Endothelial cell of umbilical vein (primary cell): Measurements from ENCODE around the gene EP400. TPM values are rescaled to one million over a fixed set of nuclear protein-coding genes. Genes with fewer than 3 reads are reported as not detected.

ENCODE experiments used
- BruUV-seq: library from RNA; stranded (reverse); fragments of 400-500 nt; replicated peaks from 2 replicates; lab custom pipeline; 2021; lab: Mats Ljungman, UMichigan
- CTCF ChIA-PET: fragments of 300-600, 350-600 bp; sonication (Branson Sonifier 250); formaldehyde crosslinking; loops from one replicate; lab custom pipeline; 2021; ENCODE audit warnings: antibody characterized with exemption, inconsistent platforms; lab: Charles Lee
- POLR2A ChIA-PET: fragments of 300-600, 350-600 bp; sonication (Branson Sonifier 250); formaldehyde crosslinking; loops from one replicate; lab custom pipeline; 2021; ENCODE audit warnings: antibody characterized with exemption, inconsistent platforms; lab: Charles Lee
- DNase-seq: peaks from one replicate; pipeline ENCODE4 v3.0.0-alpha.2; 2011; ENCODE audit warnings: low read depth, low spot score
- FAIRE-seq: peaks from 2 replicates; lab custom pipeline; 2011; peaks lifted over from hg19 to GRCh38; lab: Jason Lieb, UNC
- H2AFZ ChIP-seq: 2 replicates; pipeline ENCODE4 v1.6.0; 2012; ENCODE audit warnings: low read depth, low read length, control low read depth, inconsistent platforms
- H3K27ac ChIP-seq: 2 replicates; pipeline ENCODE4 v1.5.1; 2011; ENCODE audit warnings: low read depth, mild to moderate bottlenecking, control low read depth, low read length, moderate library complexity; ENCODE audit not compliant: insufficient read depth
- H3K27me3 ChIP-seq, 2 experiments: 2 replicates each; pipeline versions ENCODE4 v1.6.0 to v1.6.1; 2011; ENCODE audit warnings: low read length in 2 of 2, mixed read lengths in 1 of 2; ENCODE audit not compliant: control insufficient read depth in 2 of 2, insufficient read depth in 2 of 2
- H3K36me3 ChIP-seq, 2 experiments: 2 replicates in 1 of 2; 3 replicates in 1 of 2; pipeline ENCODE4 v1.5.1; 2011; ENCODE audit warnings: low read length in 2 of 2, mild to moderate bottlenecking in 1 of 2, moderate library complexity in 1 of 2; ENCODE audit not compliant: control insufficient read depth in 2 of 2, insufficient read depth in 2 of 2; ENCODE audit errors: extremely low read depth in 1 of 2
- H3K4me1 ChIP-seq: 3 replicates; pipeline ENCODE4 v1.5.1; 2011; ENCODE audit warnings: mild to moderate bottlenecking, low read length; ENCODE audit not compliant: control insufficient read depth, insufficient read depth; ENCODE audit errors: extremely low read depth
- H3K4me2 ChIP-seq: 2 replicates; pipeline ENCODE4 v1.6.1; 2011; ENCODE audit warnings: low read length, control low read depth, mixed read lengths; ENCODE audit not compliant: insufficient read depth
- H3K4me3 ChIP-seq, 3 experiments: fragments of 200-600 bp in 1 of 3; sonication (generic), shearing (Covaris generic) in 1 of 3; replicated peaks in 1 of 3; 2 replicates each; pipeline ENCODE4 v1.5.1; 2011 to 2016; ENCODE audit warnings: control low read depth in 3 of 3, low read length in 3 of 3, mild to moderate bottlenecking in 2 of 3, inconsistent platforms in 1 of 3, low read depth in 1 of 3, moderate library complexity in 1 of 3; ENCODE audit not compliant: insufficient read depth in 1 of 3
- H3K79me2 ChIP-seq: 2 replicates; pipeline ENCODE4 v1.6.0; 2012; ENCODE audit warnings: low read length, inconsistent platforms; ENCODE audit not compliant: control insufficient read depth, insufficient read depth
- H3K9ac ChIP-seq: replicated peaks from 2 replicates; pipeline ENCODE3; 2011; ENCODE audit warnings: low read length, control low read depth; ENCODE audit not compliant: insufficient read depth; ENCODE audit errors: extremely low read depth
- H3K9me1 ChIP-seq: replicated peaks from 3 replicates; pipeline ENCODE4 v1.6.0; 2011; ENCODE audit warnings: mild to moderate bottlenecking, low read length; ENCODE audit not compliant: control insufficient read depth, insufficient read depth; ENCODE audit errors: extremely low read depth
- H3K9me3 ChIP-seq: replicated peaks from 2 replicates; pipeline ENCODE4 v1.5.1; 2012; ENCODE audit warnings: low read length, inconsistent platforms; ENCODE audit not compliant: control insufficient read depth, insufficient read depth
- H4K20me1 ChIP-seq: replicated peaks from 2 replicates; pipeline ENCODE3; 2011; ENCODE audit warnings: mild to moderate bottlenecking, low read length; ENCODE audit not compliant: control insufficient read depth, insufficient read depth; ENCODE audit errors: extremely low read depth
- EZH2 ChIP-seq: IDR thresholded peaks from 2 replicates; pipeline ENCODE4 v1.6.1; 2012; ENCODE audit warnings: borderline replicate concordance, low read depth, mild to moderate bottlenecking, moderate library complexity, low read length, inconsistent platforms; ENCODE audit not compliant: severe bottlenecking
- FOS ChIP-seq: IDR thresholded peaks from 2 replicates; pipeline ENCODE4 v1.6.1; 2011; ENCODE audit warnings: mild to moderate bottlenecking, low read length, moderate library complexity, borderline replicate concordance; ENCODE audit not compliant: insufficient read depth
- GATA2 ChIP-seq: IDR thresholded peaks from 2 replicates; pipeline ENCODE4 v1.7.0; 2011; ENCODE audit warnings: low read depth, mild to moderate bottlenecking, moderate library complexity, mixed read lengths, low read length; ENCODE audit not compliant: insufficient read length, insufficient read depth
- JUN ChIP-seq: IDR thresholded peaks from 2 replicates; pipeline ENCODE4 v1.6.1; 2011; ENCODE audit warnings: borderline replicate concordance, low read depth; ENCODE audit not compliant: insufficient read length, insufficient read depth
- MYC ChIP-seq: IDR thresholded peaks from one replicate; pipeline ENCODE4 v1.6.1; 2011; ENCODE audit warnings: mild to moderate bottlenecking, low read depth, low read length
- POLR2A ChIP-seq: IDR thresholded peaks from 2 replicates; pipeline ENCODE4 v1.6.1; 2012; ENCODE audit warnings: low read depth, mild to moderate bottlenecking, control low read depth, low read length
- POLR2AphosphoS5 ChIP-seq: IDR thresholded peaks from 2 replicates; pipeline ENCODE4 v1.6.1; 2012; ENCODE audit warnings: low read depth, mild to moderate bottlenecking, control low read depth, low read length, moderate library complexity; ENCODE audit not compliant: insufficient read depth
- dilution Hi-C: fragments of 300-500 bp; cut with MboI; formaldehyde crosslinking; loops from one replicate; pipeline ENCODE4 v1.15.0; 2019; ENCODE audit warnings: low sequenced_read_pairs; ENCODE audit not compliant: extremely low pct_ligation_motif_present
- intact Hi-C: fragments of 100-400 bp; cut with micrococcal nuclease; formaldehyde crosslinking; loops from one replicate; pipeline ENCODE4 v1.10.0; 2022
- polyA plus RNA-seq, 4 experiments: library from polyadenylated mRNA; depleted of rRNA in 3 of 4; stranded (reverse) in 3 of 4; unstranded in 1 of 4; fragments of >200 nt; gene quantifications; 2 replicates each; pipeline versions ENCODE4 v1.2.1 to v1.2.3, GENCODE V29; 2011 to 2012; ENCODE audit warnings: missing spikeins in 1 of 4
- total RNA-seq: library from RNA; stranded (reverse); gene quantifications from 2 replicates; pipeline ENCODE4 v1.2.3, GENCODE V29; 2021
- TF ChIP-seq, protein P1 (sequence below), 2 donors: IDR thresholded peaks; 1 replicate in 1 of 2; 2 replicates in 1 of 2; pipeline ENCODE4 v1.5.1; 2011; ENCODE audit warnings: low read length in 2 of 2, mild to moderate bottlenecking in 2 of 2, moderate library complexity in 2 of 2, control low read depth in 1 of 2, inconsistent platforms in 1 of 2, low read depth in 1 of 2; ENCODE audit not compliant: insufficient read depth in 1 of 2; ENCODE audit errors: extremely low read depth in 1 of 2
- TF ChIP-seq, protein P2 (sequence below): IDR thresholded peaks from 2 replicates; pipeline ENCODE4 v1.6.1; 2011; ENCODE audit not compliant: insufficient read depth, insufficient read length

EP400 gene
- total and polyA plus RNA-seq, 2 donors (not counting 3 experiments of a cell fraction or from before 2014, with no cell fraction given), result 9.0 to 57.7 TPM

GRCh38 chr12:132079200-132079599 lies 129.5 kb downstream of the EP400 start:
- DNase-seq (no peak), FAIRE-seq (no peak)
- no peaks in the 10 kb centered on the region for H3K9me1 ChIP-seq
- dilution Hi-C loops (no loop called here), intact Hi-C loops (no loop called here)
- no peak overlapping the region for H3K4me2 ChIP-seq
- POLR2A ChIA-PET, result no interaction called here
- BruUV-seq, result no TSS peak
- peaks cover under 1% of the 10 kb centered on the region for H3K79me2 ChIP-seq
- H4K20me1 ChIP-seq, result no peaks in the 10 kb centered on the region
- no peak overlapping the region for H3K9ac ChIP-seq
- no peak overlapping the region for H3K4me3 ChIP-seq
- TF ChIP-seq FOS (no peak), JUN (no peak), MYC (no peak), POLR2A (no peak), POLR2AphosphoS5 (no peak), GATA2 (no peak), EZH2 (no peak)
- TF ChIP-seq, protein P1, sequence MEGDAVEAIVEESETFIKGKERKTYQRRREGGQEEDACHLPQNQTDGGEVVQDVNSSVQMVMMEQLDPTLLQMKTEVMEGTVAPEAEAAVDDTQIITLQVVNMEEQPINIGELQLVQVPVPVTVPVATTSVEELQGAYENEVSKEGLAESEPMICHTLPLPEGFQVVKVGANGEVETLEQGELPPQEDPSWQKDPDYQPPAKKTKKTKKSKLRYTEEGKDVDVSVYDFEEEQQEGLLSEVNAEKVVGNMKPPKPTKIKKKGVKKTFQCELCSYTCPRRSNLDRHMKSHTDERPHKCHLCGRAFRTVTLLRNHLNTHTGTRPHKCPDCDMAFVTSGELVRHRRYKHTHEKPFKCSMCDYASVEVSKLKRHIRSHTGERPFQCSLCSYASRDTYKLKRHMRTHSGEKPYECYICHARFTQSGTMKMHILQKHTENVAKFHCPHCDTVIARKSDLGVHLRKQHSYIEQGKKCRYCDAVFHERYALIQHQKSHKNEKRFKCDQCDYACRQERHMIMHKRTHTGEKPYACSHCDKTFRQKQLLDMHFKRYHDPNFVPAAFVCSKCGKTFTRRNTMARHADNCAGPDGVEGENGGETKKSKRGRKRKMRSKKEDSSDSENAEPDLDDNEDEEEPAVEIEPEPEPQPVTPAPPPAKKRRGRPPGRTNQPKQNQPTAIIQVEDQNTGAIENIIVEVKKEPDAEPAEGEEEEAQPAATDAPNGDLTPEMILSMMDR (IDR thresholded peaks at IDR 0.05; ENCODE audit: extremely low read depth in 1 of 2, insufficient read depth in 1 of 2, low read depth in 1 of 2, low read length in 2 of 2), result no peak
- TF ChIP-seq, protein P2, sequence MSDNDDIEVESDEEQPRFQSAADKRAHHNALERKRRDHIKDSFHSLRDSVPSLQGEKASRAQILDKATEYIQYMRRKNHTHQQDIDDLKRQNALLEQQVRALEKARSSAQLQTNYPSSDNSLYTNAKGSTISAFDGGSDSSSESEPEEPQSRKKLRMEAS, result no peak
- no peaks in the 10 kb centered on the region for H3K27me3 ChIP-seq
- peaks cover 3 to 10% of the 10 kb centered on the region in 2 experiments for H3K36me3 ChIP-seq
- H2AFZ ChIP-seq, result no peak overlapping the region
- H3K4me1 ChIP-seq, result peaks cover 19% of the 10 kb centered on the region
- H3K9me3 ChIP-seq, result no peaks in the 10 kb centered on the region
- H3K27ac ChIP-seq, result no peak overlapping the region
- CTCF ChIA-PET, result no interaction called here
